BLaER1 treated with 17β-estradiol and CSF1 and Interleukin-3, amounts not matched to agents 10 nM and 100 nM (cell line): ENCODE data around the gene TSNAX.

Experiments used
- H3K27ac ChIP-seq, 11 experiments: shearing (Covaris generic); formaldehyde crosslinking; 2 replicates each; pipeline ENCODE4 v1.8.1; 2022
- H3K27me3 ChIP-seq, 11 experiments: shearing (Covaris generic); formaldehyde crosslinking; 2 replicates each; pipeline ENCODE4 v1.8.1; 2022
- H3K36me3 ChIP-seq, 11 experiments: shearing (Covaris generic); formaldehyde crosslinking; 2 replicates each; pipeline ENCODE4 v1.8.1; 2022
- H3K4me1 ChIP-seq, 10 experiments: shearing (Covaris generic); formaldehyde crosslinking; 2 replicates each; pipeline ENCODE4 v1.8.1; 2022
- H3K4me2 ChIP-seq, 11 experiments: shearing (Covaris generic); formaldehyde crosslinking; 2 replicates each; pipeline ENCODE4 v1.8.1; 2022
- H3K4me3 ChIP-seq, 10 experiments: shearing (Covaris generic); formaldehyde crosslinking; 2 replicates each; pipeline ENCODE4 v1.8.1; 2022
- H3K9ac ChIP-seq, 11 experiments: shearing (Covaris generic); formaldehyde crosslinking; 2 replicates each; pipeline ENCODE4 v1.8.1; 2022
- H3K9me3 ChIP-seq, 11 experiments: shearing (Covaris generic); formaldehyde crosslinking; replicated peaks in 1 of 11; 2 replicates each; pipeline ENCODE4 v1.8.1; 2022
- H4K20me1 ChIP-seq, 11 experiments: shearing (Covaris generic); formaldehyde crosslinking; 2 replicates each; pipeline ENCODE4 v1.8.1; 2022
- Cebpa-rat ChIP-seq, 11 experiments: shearing (Covaris generic); IDR thresholded peaks; 2 replicates each; pipeline ENCODE4 v1.8.1; 2022

TSNAX gene

GRCh38 chr1:231596337-231596791, 67.9 kb downstream of the TSNAX start:
- peaks cover 0 to 30% (median 9%) of the 10 kb centered on the region in 10 experiments; a peak in 10 of 20 replicates for H3K4me1 ChIP-seq
- no peak for TF ChIP-seq Cebpa-rat (IDR thresholded peaks at IDR 0.05)
- H3K9ac ChIP-seq = no peak overlapping the region
- peak overlapping the region in 1 of 11 experiments; percentile 21; a peak in 1 of 22 replicates for H3K4me2 ChIP-seq
- no peak overlapping the region for H3K27ac ChIP-seq
- no peaks in the 10 kb centered on the region for H4K20me1 ChIP-seq
- H3K9me3 ChIP-seq = no peaks in the 10 kb centered on the region
- no peaks in the 10 kb centered on the region for H3K36me3 ChIP-seq
- no peak overlapping the region for H3K4me3 ChIP-seq
- no peaks in the 10 kb centered on the region for H3K27me3 ChIP-seq

GRCh38 chr1:231597971-231598370, 69.5 kb downstream of the TSNAX start:
- H3K27me3 ChIP-seq = no peaks in the 10 kb centered on the region
- no peaks in the 10 kb centered on the region for H3K9me3 ChIP-seq
- no peak overlapping the region for H3K4me2 ChIP-seq
- H3K36me3 ChIP-seq = no peaks in the 10 kb centered on the region
- H3K4me1 ChIP-seq = peaks cover 0 to 13% (median 0%) of the 10 kb centered on the region in 10 experiments; a peak in 5 of 20 replicates
- H4K20me1 ChIP-seq = no peaks in the 10 kb centered on the region
- TF ChIP-seq Cebpa-rat (IDR thresholded peaks at IDR 0.05) = no peak
- no peak overlapping the region for H3K4me3 ChIP-seq
- H3K27ac ChIP-seq = no peak overlapping the region
- H3K9ac ChIP-seq = no peak overlapping the region

- no peak for TF ChIP-seq Cebpa-rat (IDR thresholded peaks at IDR 0.05)
- no peak overlapping the region for H3K4me3 ChIP-seq
- no peak overlapping the region for H3K4me2 ChIP-seq
- no peaks in the 10 kb centered on the region for H3K9me3 ChIP-seq
- peaks cover 8 to 23% (median 12%) of the 10 kb centered on the region in 10 experiments for H3K4me1 ChIP-seq
- no peaks in the 10 kb centered on the region for H3K27me3 ChIP-seq
- no peaks in the 10 kb centered on the region for H4K20me1 ChIP-seq
- H3K27ac ChIP-seq = no peak overlapping the region
- H3K36me3 ChIP-seq = no peaks in the 10 kb centered on the region
- no peak overlapping the region for H3K9ac ChIP-seq
These were observed 72.0 kb downstream of the TSNAX start for GRCh38 chr1:231600458-231600976.

GRCh38 chr1:231601824-231602672, 73.6 kb downstream of the TSNAX start:
- TF ChIP-seq Cebpa-rat (IDR thresholded peaks at IDR 0.05) = no peak
- no peaks in the 10 kb centered on the region for H3K9me3 ChIP-seq
- H4K20me1 ChIP-seq = no peaks in the 10 kb centered on the region
- peaks cover 16 to 29% (median 23%) of the 10 kb centered on the region in 10 experiments for H3K4me1 ChIP-seq
- H3K27me3 ChIP-seq = no peaks in the 10 kb centered on the region
- no peak overlapping the region for H3K27ac ChIP-seq
- no peak overlapping the region for H3K4me2 ChIP-seq
- H3K36me3 ChIP-seq = no peaks in the 10 kb centered on the region
- no peak overlapping the region for H3K9ac ChIP-seq
- H3K4me3 ChIP-seq = no peak overlapping the region

- H3K9ac ChIP-seq = no peak overlapping the region
- H4K20me1 ChIP-seq = no peaks in the 10 kb centered on the region
- no peaks in the 10 kb centered on the region for H3K27me3 ChIP-seq
- no peak overlapping the region for H3K4me2 ChIP-seq
- H3K9me3 ChIP-seq = peaks cover 0 to 4% (median under 1%) of the 10 kb centered on the region in 11 experiments; a peak in 6 of 22 replicates
- peaks cover 16 to 33% (median 27%) of the 10 kb centered on the region in 10 experiments for H3K4me1 ChIP-seq
- TF ChIP-seq Cebpa-rat (IDR thresholded peaks at IDR 0.05) = no peak
- H3K36me3 ChIP-seq = no peaks in the 10 kb centered on the region
- H3K27ac ChIP-seq = no peak overlapping the region
- no peak overlapping the region for H3K4me3 ChIP-seq
These were observed 74.2 kb downstream of the TSNAX start for GRCh38 chr1:231602673-231602984.

- peak overlapping the region in 7 of 11 experiments; percentile 1 to 55 (median 14); a peak in 8 of 22 replicates for H3K27ac ChIP-seq
These were observed 75.3 kb downstream of the TSNAX start for GRCh38 chr1:231603598-231604275.

GRCh38 chr1:231604276-231604621, 75.8 kb downstream of the TSNAX start:
- Histone ChIP-seq H3K9ac (peak overlapping the region in 1 of 11 experiments; percentile 38; a peak in 2 of 22 replicates), H4K20me1 (no peaks in the 10 kb centered on the region), H3K27me3 (no peaks in the 10 kb centered on the region), H3K27ac (no peak overlapping the region), H3K4me1 (peaks cover 16 to 35% (median 27%) of the 10 kb centered on the region in 10 experiments), H3K36me3 (0 out of 22 replicates have a peak, but pooled peaks cover 0 to 5% (median 0%) of the 10 kb centered on the region in 11 experiments), H3K4me3 (peak overlapping the region in 2 of 10 experiments; percentile 42 to 50; a peak in 4 of 20 replicates), H3K4me2 (peak overlapping the region in 4 of 11 experiments; percentile 67 to 76 (median 71); a peak in 6 of 22 replicates), H3K9me3 (peaks cover 6 to 20% (median 17%) of the 10 kb centered on the region in 11 experiments; a peak in 21 of 22 replicates)
- TF ChIP-seq Cebpa-rat (IDR thresholded peaks at IDR 0.05) = no peak

More at GRCh38 chr1:231603598-231604275, 75.3 kb downstream of the TSNAX start:
- H3K4me3 ChIP-seq = peak overlapping the region; percentile 37 to 67 (median 50); a peak in 17 of 20 replicates
- H3K9me3 ChIP-seq = peaks cover 3 to 15% (median 12%) of the 10 kb centered on the region in 11 experiments; a peak in 21 of 22 replicates
- H3K9ac ChIP-seq = peak overlapping the region; percentile 24 to 68 (median 49); a peak in 18 of 22 replicates
- 0 out of 22 replicates have a peak, but pooled peaks cover 0 to 4% (median 0%) of the 10 kb centered on the region in 11 experiments for H3K36me3 ChIP-seq
- H3K4me1 ChIP-seq = peaks cover 16 to 35% (median 27%) of the 10 kb centered on the region in 10 experiments
- H4K20me1 ChIP-seq = no peaks in the 10 kb centered on the region
- H3K27me3 ChIP-seq = no peaks in the 10 kb centered on the region
- TF ChIP-seq Cebpa-rat (IDR thresholded peaks at IDR 0.05) = no peak
- peak overlapping the region; percentile 52 to 76 (median 67) for H3K4me2 ChIP-seq

GRCh38 chr1:231605149-231606100, 77.0 kb downstream of the TSNAX start:
- 0 out of 22 replicates have a peak, but pooled peaks cover 0 to 5% (median 0%) of the 10 kb centered on the region in 11 experiments for H3K36me3 ChIP-seq
- peak overlapping the region; percentile 14 to 47 (median 38); a peak in 20 of 22 replicates for H3K4me2 ChIP-seq
- H3K4me1 ChIP-seq = peaks cover 18 to 38% (median 30%) of the 10 kb centered on the region in 10 experiments
- peaks cover 6 to 32% (median 17%) of the 10 kb centered on the region in 11 experiments; a peak in 21 of 22 replicates for H3K9me3 ChIP-seq
- no peaks in the 10 kb centered on the region for H4K20me1 ChIP-seq
- peak overlapping the region in 7 of 11 experiments; percentile 8 to 45 (median 30); a peak in 7 of 22 replicates for H3K9ac ChIP-seq
- no peak overlapping the region for H3K4me3 ChIP-seq
- H3K27me3 ChIP-seq = no peaks in the 10 kb centered on the region
- H3K27ac ChIP-seq = peak overlapping the region in 3 of 11 experiments; percentile 6 to 19 (median 6); a peak in 3 of 22 replicates
- TF ChIP-seq Cebpa-rat (IDR thresholded peaks at IDR 0.05) = no peak
